Stimulated activated CD4-positive, alpha-beta T cell treated with anti-CD3 and anti-CD28 coated beads, Interleukin-4, amount 100 ng/mL, for 24 hours (primary cell): ENCODE results near the gene PMP22.
"Not testable (repeated sequence)": the region's sequence is repeated elsewhere in the genome, so short reads cannot be mapped to it uniquely, and the experiment has no call there.

Source experiments
- DNase-seq: peaks from one replicate; pipeline ENCODE4 v3.0.0-alpha.2; 2020

Gene PMP22

GRCh38 chr17:15250135-15250860 is 14.8 kb downstream of the PMP22 start:
- no peak for DNase-seq

GRCh38 chr17:15249487-15249886 is 15.6 kb downstream of the PMP22 start:
- DNase-seq: no peak

GRCh38 chr17:15247891-15248529 is 17.1 kb downstream of the PMP22 start:
- DNase-seq: no peak

GRCh38 chr17:15245054-15245453 is 20.1 kb downstream of the PMP22 start:
- no peak for DNase-seq

GRCh38 chr17:15240644-15241043 is 24.5 kb downstream of the PMP22 start:
- no peak for DNase-seq

GRCh38 chr17:15239491-15239890 is 25.6 kb downstream of the PMP22 start:
- DNase-seq: no peak

GRCh38 chr17:15238676-15239422 is 26.3 kb downstream of the PMP22 start:
- DNase-seq: no peak

GRCh38 chr17:15238057-15238456 is 27.1 kb downstream of the PMP22 start:
- DNase-seq: no peak

- DNase-seq: no peak
Measured at GRCh38 chr17:15237106-15237425, 28.1 kb downstream of the PMP22 start.

- no peak for DNase-seq
Measured at GRCh38 chr17:15236281-15237105, 28.6 kb downstream of the PMP22 start.

GRCh38 chr17:15233971-15234370 is 31.2 kb downstream of the PMP22 start:
- DNase-seq: no peak

- no peak for DNase-seq
Measured at GRCh38 chr17:15233022-15233805, 31.9 kb downstream of the PMP22 start.

GRCh38 chr17:15232517-15232915 is 32.6 kb downstream of the PMP22 start:
- DNase-seq: no peak

GRCh38 chr17:15231851-15232516 is 33.1 kb downstream of the PMP22 start:
- DNase-seq: no peak

GRCh38 chr17:15230866-15231265 is 34.3 kb downstream of the PMP22 start:
- no peak for DNase-seq

GRCh38 chr17:15221827-15222226 is 43.3 kb downstream of the PMP22 start:
- DNase-seq: not testable (repeated sequence)

GRCh38 chr17:15220785-15221184 is 44.3 kb downstream of the PMP22 start:
- DNase-seq: no peak

GRCh38 chr17:15216481-15216880 is 48.6 kb downstream of the PMP22 start:
- DNase-seq: no peak

- no peak for DNase-seq
Measured at GRCh38 chr17:15213381-15214087, 51.6 kb downstream of the PMP22 start.

- DNase-seq: no peak
Measured at GRCh38 chr17:15210247-15210646, 54.9 kb downstream of the PMP22 start.

GRCh38 chr17:15203062-15203461 is 62.1 kb downstream of the PMP22 start:
- not testable (repeated sequence) for DNase-seq
